HCT116 (cell line): ENCODE measurements around the gene PDE7B.

Experiments used
- ATF3 ChIP-seq: IDR thresholded peaks from 2 replicates; pipeline ENCODE4 v1.6.1; 2012
- EGR1 ChIP-seq: IDR thresholded peaks from 2 replicates; pipeline ENCODE4 v1.6.1; 2012; ENCODE audit warnings: low read depth
- EZH2phosphoT487 ChIP-seq: fragments of 200-600 bp; IDR thresholded peaks from 2 replicates; pipeline ENCODE4 v1.6.1; 2018; ENCODE audit warnings: antibody characterized with exemption, borderline replicate concordance
- POLR2A ChIP-seq: IDR thresholded peaks from 2 replicates; pipeline ENCODE4 v1.7.0; 2011; ENCODE audit warnings: borderline replicate concordance; ENCODE audit not compliant: insufficient read depth, insufficient read length; ENCODE audit errors: extremely low read depth
- POLR2AphosphoS5 ChIP-seq: IDR thresholded peaks from 2 replicates; pipeline ENCODE4 v1.6.1; 2011; ENCODE audit warnings: mild to moderate bottlenecking, low read depth, low read length, moderate library complexity
- RAD21 ChIP-seq: IDR thresholded peaks from 2 replicates; pipeline ENCODE4 v1.6.1; 2012; ENCODE audit warnings: low read depth, mild to moderate bottlenecking
- SP1 ChIP-seq: IDR thresholded peaks from 2 replicates; pipeline ENCODE4 v1.6.1; 2012; ENCODE audit warnings: low read depth
- ZFX ChIP-seq: fragments of 450-650 bp; IDR thresholded peaks from 2 replicates; pipeline ENCODE4 v1.6.1; 2017
- TF ChIP-seq, protein P1 (sequence below), 3 experiments: fragments of 200-600 bp in 1 of 3; sonication (generic) in 1 of 3; IDR thresholded peaks in 2 of 3; conservative IDR thresholded peaks in 1 of 3; 2 replicates each; pipeline ENCODE4 v1.5.1; 2012 to 2017; ENCODE audit warnings: low read depth in 2 of 3, low read length in 2 of 3, antibody characterized with exemption in 1 of 3, borderline replicate concordance in 1 of 3, control low read depth in 1 of 3, mild to moderate bottlenecking in 1 of 3, mixed read lengths in 1 of 3, mixed run types in 1 of 3, moderate library complexity in 1 of 3; ENCODE audit not compliant: insufficient read depth in 1 of 3

GRCh38 chr6:136036071-136036380 is 184.5 kb downstream of the PDE7B start:
- TF ChIP-seq, protein P1, sequence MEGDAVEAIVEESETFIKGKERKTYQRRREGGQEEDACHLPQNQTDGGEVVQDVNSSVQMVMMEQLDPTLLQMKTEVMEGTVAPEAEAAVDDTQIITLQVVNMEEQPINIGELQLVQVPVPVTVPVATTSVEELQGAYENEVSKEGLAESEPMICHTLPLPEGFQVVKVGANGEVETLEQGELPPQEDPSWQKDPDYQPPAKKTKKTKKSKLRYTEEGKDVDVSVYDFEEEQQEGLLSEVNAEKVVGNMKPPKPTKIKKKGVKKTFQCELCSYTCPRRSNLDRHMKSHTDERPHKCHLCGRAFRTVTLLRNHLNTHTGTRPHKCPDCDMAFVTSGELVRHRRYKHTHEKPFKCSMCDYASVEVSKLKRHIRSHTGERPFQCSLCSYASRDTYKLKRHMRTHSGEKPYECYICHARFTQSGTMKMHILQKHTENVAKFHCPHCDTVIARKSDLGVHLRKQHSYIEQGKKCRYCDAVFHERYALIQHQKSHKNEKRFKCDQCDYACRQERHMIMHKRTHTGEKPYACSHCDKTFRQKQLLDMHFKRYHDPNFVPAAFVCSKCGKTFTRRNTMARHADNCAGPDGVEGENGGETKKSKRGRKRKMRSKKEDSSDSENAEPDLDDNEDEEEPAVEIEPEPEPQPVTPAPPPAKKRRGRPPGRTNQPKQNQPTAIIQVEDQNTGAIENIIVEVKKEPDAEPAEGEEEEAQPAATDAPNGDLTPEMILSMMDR (IDR thresholded peaks at IDR 0.05 in 2 of 3, conservative IDR thresholded peaks at IDR 0.05 in 1 of 3; ENCODE audit: borderline replicate concordance in 1 of 3, insufficient read depth in 1 of 3, low read depth in 2 of 3, low read length in 2 of 3), result no peak
- TF ChIP-seq POLR2A (no peak), ZFX (no peak), POLR2AphosphoS5 (no peak), EGR1 (no peak), ATF3 (no peak), RAD21 (no peak), SP1 (no peak), EZH2phosphoT487 (no peak)
